HEK293 (cell line): ENCODE results near the gene ABCF2.

Source experiments
- CTCF ChIA-PET: fragments of 350-600 bp; formaldehyde crosslinking; extraction: SDS; loops from one replicate; lab custom pipeline; 2021; ENCODE audit warnings: antibody characterized with exemption; lab: Yijun Ruan, JAX
- POLR2A ChIA-PET: fragments of 300-600 bp; formaldehyde crosslinking; extraction: SDS; loops from one replicate; lab custom pipeline; 2020; ENCODE audit warnings: antibody characterized with exemption, inconsistent platforms; lab: Yijun Ruan, JAX
- H3K27ac ChIP-seq: fragments of 200-500 bp; sonication (Bioruptor generic); 2 replicates; pipeline ENCODE4 v1.5.1; 2014; ENCODE audit warnings: low read depth, low read length, control low read depth, inconsistent platforms; ENCODE audit errors: extremely low read depth
- H3K36me3 ChIP-seq, 2 experiments: fragments of 200-500 bp in 1 of 2; sonication (Bioruptor generic) in 1 of 2; 1 replicate in 1 of 2; 2 replicates in 1 of 2; pipeline ENCODE4 v1.5.1; 2014 to 2017; ENCODE audit warnings: inconsistent platforms in 2 of 2, low read length in 2 of 2; ENCODE audit not compliant: control insufficient read depth in 2 of 2, insufficient read depth in 1 of 2
- H3K4me1 ChIP-seq: fragments of 200-500 bp; sonication (Bioruptor generic); 2 replicates; pipeline ENCODE4 v1.5.1; 2014; ENCODE audit warnings: mild to moderate bottlenecking, low read length, inconsistent platforms; ENCODE audit not compliant: control insufficient read depth, insufficient read depth
- H3K4me3 ChIP-seq: 2 replicates; pipeline ENCODE4 v1.5.1; 2011; ENCODE audit warnings: low read depth, mild to moderate bottlenecking, control low read depth, low read length, moderate library complexity
- H3K9me3 ChIP-seq: fragments of 200-500 bp; sonication (Bioruptor generic); 2 replicates; pipeline ENCODE4 v1.5.1; 2014; ENCODE audit warnings: low read depth, low read length, inconsistent platforms; ENCODE audit not compliant: control insufficient read depth, insufficient read depth
- CTCF ChIP-seq: fragments of 450-650 bp; formaldehyde crosslinking; IDR thresholded peaks from 2 replicates; pipeline ENCODE4 v1.5.1; 2016; ENCODE audit warnings: missing biosample characterization, missing genetic modification characterization
- EGR2 ChIP-seq: fragments of 450-650 bp; formaldehyde crosslinking; IDR thresholded peaks from 2 replicates; pipeline ENCODE4 v1.5.1; 2016; ENCODE audit warnings: low read depth, missing biosample characterization, missing genetic modification characterization
- HOXD13 ChIP-seq: sonication (generic); formaldehyde crosslinking; IDR thresholded peaks from 2 replicates; pipeline ENCODE4 v1.8.0; 2022; ENCODE audit warnings: missing genetic modification reagents, borderline replicate concordance
- KLF10 ChIP-seq: fragments of 450-650 bp; IDR thresholded peaks from 2 replicates; pipeline ENCODE4 v1.5.1; 2018; ENCODE audit warnings: missing biosample characterization, mild to moderate bottlenecking, missing genetic modification characterization
- KLF7 ChIP-seq: fragments of 450-650 bp; formaldehyde crosslinking; IDR thresholded peaks from 2 replicates; pipeline ENCODE4 v1.5.1; 2016; ENCODE audit warnings: missing biosample characterization, missing genetic modification characterization, borderline replicate concordance
- MZF1 ChIP-seq: fragments of 450-650 bp; formaldehyde crosslinking; IDR thresholded peaks from 2 replicates; pipeline ENCODE4 v1.5.1; 2017; ENCODE audit warnings: missing biosample characterization, missing genetic modification characterization, borderline replicate concordance
- PRDM6 ChIP-seq: fragments of 450-650 bp; formaldehyde crosslinking; IDR thresholded peaks from 2 replicates; pipeline ENCODE4 v1.5.1; 2017; ENCODE audit warnings: missing biosample characterization, missing genetic modification characterization
- ZBTB10 ChIP-seq: fragments of 450-650 bp; formaldehyde crosslinking; IDR thresholded peaks from 2 replicates; pipeline ENCODE4 v1.5.1; 2016; ENCODE audit warnings: missing biosample characterization, missing genetic modification characterization
- ZEB2 ChIP-seq: fragments of 450-650 bp; formaldehyde crosslinking; IDR thresholded peaks from 2 replicates; pipeline ENCODE4 v1.5.1; 2016; ENCODE audit warnings: missing biosample characterization, missing genetic modification characterization
- ZFHX2 ChIP-seq: fragments of 450-650 bp; formaldehyde crosslinking; conservative IDR thresholded peaks from 2 replicates; pipeline ENCODE4 v1.5.1; 2016; ENCODE audit warnings: missing biosample characterization, missing genetic modification characterization
- ZFP37 ChIP-seq: fragments of 450-650 bp; formaldehyde crosslinking; IDR thresholded peaks from 2 replicates; pipeline ENCODE4 v1.5.1; 2016; ENCODE audit warnings: missing biosample characterization, missing genetic modification characterization
- ZNF174 ChIP-seq: fragments of 450-650 bp; formaldehyde crosslinking; IDR thresholded peaks from 2 replicates; pipeline ENCODE4 v1.5.0; 2017; ENCODE audit warnings: missing biosample characterization, mild to moderate bottlenecking, missing genetic modification characterization
- ZNF2 ChIP-seq: fragments of 450-650 bp; formaldehyde crosslinking; IDR thresholded peaks from 2 replicates; pipeline ENCODE4 v1.5.1; 2016; ENCODE audit warnings: missing biosample characterization, missing genetic modification characterization
- ZNF26 ChIP-seq: fragments of 450-650 bp; formaldehyde crosslinking; IDR thresholded peaks from 2 replicates; pipeline ENCODE4 v1.5.1; 2016; ENCODE audit warnings: missing biosample characterization, missing genetic modification characterization
- ZNF302 ChIP-seq: fragments of 450-650 bp; formaldehyde crosslinking; IDR thresholded peaks from 2 replicates; pipeline ENCODE4 v1.5.1; 2016; ENCODE audit warnings: missing biosample characterization, missing genetic modification characterization, low read depth
- ZNF366 ChIP-seq: fragments of 450-650 bp; formaldehyde crosslinking; conservative IDR thresholded peaks from 2 replicates; pipeline ENCODE4 v1.5.1; 2016; ENCODE audit warnings: missing biosample characterization, missing genetic modification characterization
- ZNF37A ChIP-seq: fragments of 450-650 bp; IDR thresholded peaks from 2 replicates; pipeline ENCODE4 v1.5.1; 2018; ENCODE audit warnings: missing biosample characterization, missing genetic modification characterization
- ZNF544 ChIP-seq: fragments of 450-650 bp; formaldehyde crosslinking; IDR thresholded peaks from 2 replicates; pipeline ENCODE4 v1.5.0; 2017; ENCODE audit warnings: missing biosample characterization, missing genetic modification characterization
- ZNF560 ChIP-seq: fragments of 450-650 bp; formaldehyde crosslinking; IDR thresholded peaks from 2 replicates; pipeline ENCODE4 v1.5.1; 2017; ENCODE audit warnings: missing biosample characterization, missing genetic modification characterization, borderline replicate concordance
- ZNF626 ChIP-seq: fragments of 450-650 bp; sonication (Bioruptor Pico); formaldehyde crosslinking; IDR thresholded peaks from 2 replicates; pipeline ENCODE4 v1.5.1; 2018; ENCODE audit warnings: missing biosample characterization, missing genetic modification characterization, inconsistent platforms
- ZNF660 ChIP-seq: fragments of 450-650 bp; IDR thresholded peaks from 2 replicates; pipeline ENCODE4 v1.5.1; 2018; ENCODE audit warnings: missing biosample characterization, mild to moderate bottlenecking, missing genetic modification characterization
- ZNF692 ChIP-seq: fragments of 450-650 bp; formaldehyde crosslinking; IDR thresholded peaks from 2 replicates; pipeline ENCODE4 v1.5.1; 2016; ENCODE audit warnings: missing biosample characterization, missing genetic modification characterization
- ZNF747 ChIP-seq: fragments of 450-650 bp; formaldehyde crosslinking; IDR thresholded peaks from 2 replicates; pipeline ENCODE4 v1.5.1; 2016; ENCODE audit warnings: missing biosample characterization, missing genetic modification characterization
- ZSCAN16 ChIP-seq: fragments of 450-650 bp; formaldehyde crosslinking; IDR thresholded peaks from 2 replicates; pipeline ENCODE4 v1.5.1; 2016; ENCODE audit warnings: missing biosample characterization, missing genetic modification characterization
- ZSCAN30 ChIP-seq: fragments of 450-650 bp; IDR thresholded peaks from 2 replicates; pipeline ENCODE4 v1.5.1; 2018; ENCODE audit warnings: missing biosample characterization, mild to moderate bottlenecking, missing genetic modification characterization, moderate library complexity

Gene ABCF2

GRCh38 chr7:151197932-151198331 is 29.1 kb downstream of the ABCF2 start:
- ChIA-PET CTCF (no interaction called here), POLR2A (no interaction called here)
- Histone ChIP-seq H3K36me3 (no peaks in the 10 kb centered on the region), H3K4me1 (no peaks in the 10 kb centered on the region), H3K27ac (no peak overlapping the region), H3K4me3 (no peak overlapping the region), H3K9me3 (no peaks in the 10 kb centered on the region)
- peak; percentile 81 for TF ChIP-seq ZNF366 (tag by site-specific recombination)
- TF ChIP-seq EGR2 (tag by site-specific recombination) = peak; percentile 100
- no peak for TF ChIP-seq ZNF692 (tag by site-specific recombination)
- TF ChIP-seq ZFHX2 (tag by site-specific recombination) = peak; percentile 97

GRCh38 chr7:151195616-151196450 is 31.2 kb downstream of the ABCF2 start:
- H3K4me1 ChIP-seq = no peaks in the 10 kb centered on the region
- H3K27ac ChIP-seq = no peak overlapping the region
- H3K36me3 ChIP-seq = no peaks in the 10 kb centered on the region
- ChIA-PET CTCF (interaction anchor here (1.2 kb wide), 1 partner anchor 85 kb away, joined by 4 read pairs; no protein-coding TSS in a partner anchor), POLR2A (no interaction called here)
- no peaks in the 10 kb centered on the region for H3K9me3 ChIP-seq
- H3K4me3 ChIP-seq = no peak overlapping the region
- TF ChIP-seq HOXD13 (CRISPR knock-in tag) (no peak), ZNF302 (tag by site-specific recombination) (no peak), ZNF747 (tag by site-specific recombination) (no peak), ZNF26 (no peak), ZNF2 (no peak), MZF1 (no peak), ZNF366 (tag by site-specific recombination) (no peak), ZNF544 (no peak), ZNF560 (tag by site-specific recombination) (no peak), CTCF (peak; percentile 51), EGR2 (tag by site-specific recombination) (peak; percentile 62), ZBTB10 (tag by site-specific recombination) (no peak), ZNF660 (tag by site-specific recombination) (no peak), ZNF37A (tag by site-specific recombination) (no peak), KLF7 (no peak), ZSCAN16 (tag by site-specific recombination) (no peak), KLF10 (tag by site-specific recombination) (no peak), ZEB2 (tag by site-specific recombination) (no peak), ZFP37 (tag by site-specific recombination) (no peak), ZSCAN30 (tag by site-specific recombination) (no peak), ZNF626 (tag by site-specific recombination) (no peak), ZFHX2 (tag by site-specific recombination) (peak; percentile 52), ZNF174 (tag by site-specific recombination) (no peak), PRDM6 (tag by site-specific recombination) (no peak)
